NCI-H526 treated with DMSO at 0.1 percent for 48 hours (cell line): ENCODE results near the gene ZFX.
"Not testable (repeated sequence)": the region's sequence is repeated elsewhere in the genome, so short reads cannot be mapped to it uniquely, and the experiment has no call there.

Source experiments
- DNase-seq: peaks from one replicate; lab custom pipeline; 2025; lab: John Stamatoyannopoulos, UW

Gene ZFX

GRCh38 chrX:24151513-24151912 is 2.0 kb downstream of the ZFX start:
- no peak for DNase-seq

GRCh38 chrX:24153178-24153795 is 3.8 kb downstream of the ZFX start:
- no peak for DNase-seq

GRCh38 chrX:24153796-24154189 is 4.3 kb downstream of the ZFX start:
- no peak for DNase-seq

DNA sequence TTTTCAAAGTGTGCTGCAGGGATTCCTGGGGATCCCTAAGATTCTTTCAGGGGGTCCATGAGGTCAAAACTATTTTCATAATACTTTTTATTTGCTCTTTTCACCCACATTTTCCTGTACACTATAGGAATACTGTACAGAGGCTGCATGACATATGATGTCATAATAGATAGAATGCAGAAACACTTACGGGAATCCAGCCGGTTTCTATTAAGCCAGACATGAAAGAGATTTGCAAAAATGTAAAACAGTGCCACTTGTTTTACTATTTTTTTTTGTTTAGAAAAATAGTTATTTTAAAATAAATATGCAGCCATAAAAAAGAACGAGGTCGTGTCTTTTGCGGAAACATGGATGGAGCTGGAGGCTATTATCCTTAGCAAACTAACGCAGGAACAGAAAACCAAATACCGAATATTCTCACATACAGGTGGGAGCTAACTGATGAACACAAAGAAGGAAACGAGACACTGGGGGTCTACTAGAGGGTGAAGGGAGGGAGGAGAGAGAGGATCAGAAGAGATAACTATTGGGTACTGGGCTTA is 5.0 kb downstream of the ZFX start:
- DNase-seq = no peak

DNA sequence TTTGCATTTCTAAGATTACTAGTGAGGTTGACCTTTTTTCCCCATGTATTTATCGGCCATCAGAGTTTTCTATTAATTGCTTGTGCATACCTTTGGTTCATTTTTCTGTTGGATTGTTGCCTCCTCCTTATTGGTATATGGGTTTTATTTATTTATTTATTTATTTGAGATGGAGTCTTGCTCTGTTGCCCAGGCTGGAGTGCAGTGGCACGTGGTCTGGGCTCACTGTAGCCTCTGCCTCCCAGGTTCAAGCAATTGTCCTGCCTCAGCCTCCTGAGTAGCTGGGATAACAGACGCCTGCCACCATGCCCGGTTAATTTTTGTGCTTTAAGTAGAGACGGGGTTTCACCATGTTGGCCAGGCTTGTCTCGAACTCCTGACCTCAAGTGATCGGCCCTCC is 6.2 kb downstream of the ZFX start:
- not testable (repeated sequence) for DNase-seq

GRCh38 chrX:24156177-24156576 is 6.6 kb downstream of the ZFX start:
- no peak for DNase-seq

DNA sequence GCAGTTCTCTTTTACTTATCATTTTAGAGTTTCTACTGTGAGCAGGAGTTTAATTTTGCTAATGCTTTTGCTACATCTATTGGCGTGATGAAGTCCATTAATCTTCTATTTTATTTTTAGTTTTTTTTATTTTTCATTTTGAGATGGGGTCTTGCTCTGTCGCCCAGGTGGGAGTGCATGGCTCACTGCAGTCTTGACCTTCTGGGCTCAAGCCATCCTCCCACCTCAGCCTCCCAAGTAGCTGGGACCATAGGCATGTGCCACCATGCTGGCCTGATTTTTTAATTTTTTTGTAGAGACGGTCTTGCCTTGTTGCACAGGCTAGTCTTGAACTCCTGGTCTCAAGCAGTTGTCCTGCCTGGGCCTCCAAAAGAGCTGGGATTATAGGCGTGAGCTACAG is 9.4 kb downstream of the ZFX start:
- no peak for DNase-seq

DNA sequence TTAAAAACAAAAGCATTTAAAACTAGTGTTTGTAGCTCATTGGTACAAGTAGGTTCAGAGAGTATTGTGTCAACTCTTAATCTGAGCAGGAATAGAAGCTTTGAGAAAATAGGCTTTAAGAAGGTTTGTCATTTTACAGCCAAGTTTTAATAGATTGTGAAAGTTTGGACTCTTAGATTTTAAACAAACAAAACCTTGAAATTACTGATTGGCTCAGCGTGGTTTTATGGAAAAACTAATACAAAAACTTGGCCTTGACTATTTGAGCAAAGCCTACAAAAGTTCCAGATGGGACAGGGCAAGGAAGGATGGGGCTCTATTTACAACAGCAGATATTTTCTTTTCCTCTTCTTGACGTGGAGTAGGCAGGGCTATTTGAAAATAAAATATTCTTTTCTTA is 16.5 kb downstream of the ZFX start:
- DNase-seq = no peak

GRCh38 chrX:24167719-24168472 is 18.4 kb downstream of the ZFX start:
- DNase-seq = no peak

- DNase-seq = no peak
These were observed 19.3 kb downstream of the ZFX start for GRCh38 chrX:24168807-24169206.

GRCh38 chrX:24169211-24169610 is 19.7 kb downstream of the ZFX start:
- DNase-seq = no peak

GRCh38 chrX:24173115-24173847 is 23.8 kb downstream of the ZFX start:
- DNase-seq = no peak

- no peak for DNase-seq
These were observed 25.7 kb downstream of the ZFX start for GRCh38 chrX:24175276-24175675.

DNA sequence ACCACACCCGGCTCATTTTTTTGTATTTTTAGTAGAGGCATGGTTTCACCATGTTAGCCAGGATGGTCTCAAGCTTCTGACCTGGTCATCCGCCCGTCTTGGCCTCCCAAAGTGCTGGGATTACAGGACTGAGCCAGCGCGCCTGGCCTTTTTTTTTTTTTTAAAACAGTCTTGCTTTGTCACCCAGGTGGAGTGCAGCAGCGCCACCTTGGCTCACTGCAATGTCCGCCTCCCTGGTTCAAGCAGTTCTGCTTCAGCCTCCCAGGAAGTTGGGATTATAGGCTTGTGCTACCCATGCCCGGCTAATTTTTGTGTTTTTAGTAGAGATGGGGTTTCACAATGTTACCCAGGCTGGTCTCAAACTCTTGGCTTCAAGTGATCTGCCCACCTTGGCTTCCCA is 28.9 kb downstream of the ZFX start:
- no peak for DNase-seq

DNA sequence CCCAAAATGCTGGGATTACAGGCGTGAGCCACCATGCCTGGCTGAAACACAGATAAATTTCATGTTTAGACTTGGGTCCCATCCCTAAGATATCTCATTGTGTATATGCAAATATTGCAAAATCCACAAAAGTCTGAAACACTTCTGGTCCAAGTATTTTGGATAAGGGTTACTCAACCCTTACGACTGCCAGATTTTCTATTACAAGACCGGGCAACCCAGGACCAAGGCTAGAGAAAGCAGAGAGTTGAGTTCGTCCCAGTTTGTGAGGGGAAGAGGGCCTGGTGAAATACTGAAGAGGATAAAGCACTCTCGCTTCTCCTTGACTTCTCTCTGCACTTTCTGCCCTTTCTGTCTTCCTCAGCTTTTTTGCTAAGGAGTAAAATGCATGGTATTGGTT is 34.5 kb downstream of the ZFX start:
- DNase-seq = no peak

DNA sequence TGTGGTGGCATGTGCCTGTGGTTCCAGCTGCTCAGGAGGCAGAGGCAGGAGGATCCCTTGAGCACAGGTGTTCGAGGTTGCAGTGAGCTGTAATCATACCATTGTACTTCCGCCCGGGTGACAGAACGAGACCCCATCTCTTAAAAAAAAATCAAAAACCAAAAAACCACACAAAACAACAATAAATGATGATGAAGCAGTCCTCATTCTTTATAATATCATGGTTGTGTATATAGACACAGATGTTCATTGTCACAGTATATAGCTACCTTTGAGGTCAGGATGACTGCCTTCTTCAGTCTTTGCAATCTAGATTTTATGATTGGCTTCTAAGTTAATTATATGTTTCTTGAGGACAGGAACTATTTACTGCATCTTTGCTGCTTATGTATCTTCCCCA is 37.0 kb downstream of the ZFX start:
- no peak for DNase-seq

DNA sequence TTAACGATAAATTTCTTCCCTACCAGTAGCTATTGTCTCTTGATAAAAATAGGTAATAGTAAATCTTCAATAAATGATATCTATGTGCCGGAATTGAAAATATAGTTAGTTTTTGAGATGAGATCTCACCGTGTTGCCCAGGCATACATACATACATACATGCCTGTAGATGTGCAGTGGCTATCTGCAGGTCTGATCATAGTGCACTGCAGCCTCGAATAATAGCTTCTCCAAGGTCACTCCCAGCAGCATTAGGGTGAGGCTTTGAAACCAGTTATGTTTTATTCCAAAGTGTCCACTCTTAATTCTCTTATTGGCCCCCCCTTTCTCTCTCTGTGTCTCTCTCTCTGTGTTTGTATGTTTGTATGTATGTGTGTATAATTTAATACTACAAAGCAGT is 37.5 kb downstream of the ZFX start:
- no peak for DNase-seq

GRCh38 chrX:24189490-24189889 is 40.0 kb downstream of the ZFX start:
- DNase-seq = no peak

- no peak for DNase-seq
These were observed 41.1 kb downstream of the ZFX start for GRCh38 chrX:24190500-24191156.

- DNase-seq = no peak
These were observed 47.0 kb downstream of the ZFX start for GRCh38 chrX:24196509-24196908.

GRCh38 chrX:24198101-24198500 is 48.6 kb downstream of the ZFX start:
- DNase-seq = no peak

DNA sequence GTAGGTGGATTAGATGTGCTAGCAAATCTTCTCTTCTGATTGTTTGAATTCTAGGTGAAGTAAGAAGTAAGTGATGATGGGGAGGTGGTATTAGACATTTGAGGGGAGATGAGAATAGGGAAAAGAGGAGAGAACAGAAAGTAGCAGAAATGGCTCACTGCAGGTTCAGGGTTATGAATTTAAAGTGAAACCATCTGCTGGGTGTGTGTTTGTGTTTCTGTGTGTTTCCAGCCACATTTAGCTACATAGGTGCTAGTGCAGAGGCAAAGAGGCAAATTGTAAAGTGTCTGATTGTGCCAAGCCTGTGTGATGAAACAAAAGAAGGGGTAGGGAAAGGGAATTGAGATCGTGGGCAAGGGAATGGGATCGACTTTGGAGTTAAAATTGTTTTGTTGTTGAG is 50.6 kb downstream of the ZFX start:
- no peak for DNase-seq
